Endothelial cell (in vitro differentiated cells): ENCODE results near the gene CFI. TPM values are rescaled to one million over a fixed set of nuclear protein-coding genes. Genes with fewer than 3 reads are reported as not detected.

Source experiments
- DNase-seq: peaks from one replicate; pipeline ENCODE4 v3.0.0; 2021; ENCODE audit warnings: low spot score
- H3K27ac Mint-ChIP-seq: one replicate; pipeline ENCODE4 v1.8.0; 2021; ENCODE audit warnings: mixed read lengths, inconsistent platforms; ENCODE audit not compliant: unreplicated experiment
- H3K27me3 Mint-ChIP-seq: one replicate; pipeline ENCODE4 v1.8.0; 2021; ENCODE audit warnings: mild to moderate bottlenecking, moderate library complexity, mixed read lengths, inconsistent platforms; ENCODE audit not compliant: unreplicated experiment
- H3K36me3 Mint-ChIP-seq: one replicate; pipeline ENCODE4 v1.8.0; 2021; ENCODE audit warnings: mild to moderate bottlenecking, low read depth, mixed read lengths, inconsistent platforms; ENCODE audit not compliant: unreplicated experiment
- H3K4me1 Mint-ChIP-seq: one replicate; pipeline ENCODE4 v1.8.0; 2021; ENCODE audit warnings: mild to moderate bottlenecking, mixed read lengths, inconsistent platforms; ENCODE audit not compliant: unreplicated experiment
- H3K4me3 Mint-ChIP-seq: one replicate; pipeline ENCODE4 v1.8.0; 2021; ENCODE audit warnings: mild to moderate bottlenecking, mixed read lengths, inconsistent platforms; ENCODE audit not compliant: unreplicated experiment
- H3K9me3 Mint-ChIP-seq: one replicate; pipeline ENCODE4 v1.8.0; 2021; ENCODE audit warnings: mixed read lengths, inconsistent platforms; ENCODE audit not compliant: unreplicated experiment
- CTCF ChIP-seq: fragments of 200-600 bp; sonication (generic); IDR thresholded peaks from one replicate; pipeline ENCODE4 v1.5.0; 2021; ENCODE audit warnings: antibody characterized with exemption; ENCODE audit not compliant: unreplicated experiment
- long read RNA-seq: library from polyadenylated mRNA; unstranded; transcript quantifications from one replicate; pipeline ENCODE4 v2.0.0, GENCODE V29; 2020; ENCODE audit not compliant: unreplicated experiment
- total RNA-seq: library from RNA; stranded (reverse); fragmentation: NEBNext Ultra II Directional; extraction: Animal tissue kit (Norgen Biotek cat#: 25700); gene quantifications from one replicate; pipeline ENCODE4 v1.2.1, GENCODE V29; 2021; ENCODE audit not compliant: unreplicated experiment

The CFI gene
- total RNA-seq = 2.6 TPM
- long read RNA-seq = 0 reads

GRCh38 chr4:109801895-109802319 is at the start of gene CFI:
Gene CFI (minus strand): TSS chr4:109801999. CDS start chr4:109801971, 28 bp downstream.
- DNase-seq = no peak
- Mint-ChIP-seq H3K4me1 (peaks cover 3% of the 10 kb centered on the region), H3K36me3 (no peaks in the 10 kb centered on the region), H3K9me3 (no peaks in the 10 kb centered on the region), H3K27me3 (no peaks in the 10 kb centered on the region), H3K4me3 (no peak within 1 kb of the TSS), H3K27ac (no peak within 1 kb of the TSS)
- TF ChIP-seq CTCF = no peak

- peaks cover 11% of the 10 kb centered on the region for H3K36me3 Mint-ChIP-seq
- no peak for DNase-seq
- peaks cover 2% of the 10 kb centered on the region for H3K27me3 Mint-ChIP-seq
- peaks cover 16% of the 10 kb centered on the region for H3K4me1 Mint-ChIP-seq
- H3K4me3 Mint-ChIP-seq = no peak overlapping the region
- H3K27ac Mint-ChIP-seq = no peak overlapping the region
- H3K9me3 Mint-ChIP-seq = no peaks in the 10 kb centered on the region
- no peak for TF ChIP-seq CTCF
Measured at GRCh38 chr4:109850601-109851000, 48.8 kb upstream of the CFI start.

- DNase-seq = no peak
- H3K9me3 Mint-ChIP-seq = no peaks in the 10 kb centered on the region
- H3K27me3 Mint-ChIP-seq = peaks cover 2% of the 10 kb centered on the region
- peaks cover 8% of the 10 kb centered on the region for H3K36me3 Mint-ChIP-seq
- H3K4me3 Mint-ChIP-seq = no peak overlapping the region
- TF ChIP-seq CTCF = no peak
- no peak overlapping the region for H3K27ac Mint-ChIP-seq
- peaks cover 20% of the 10 kb centered on the region for H3K4me1 Mint-ChIP-seq
Measured at GRCh38 chr4:109848501-109848900, 46.7 kb upstream of the CFI start.

GRCh38 chr4:109847896-109848442 is 46.2 kb upstream of the CFI start, which contains the start of gene LRIT3:
Gene LRIT3 (plus strand): TSS chr4:109848107. CDS start chr4:109848202, 95 bp downstream.
- Mint-ChIP-seq H3K4me1 (peaks cover 20% of the 10 kb centered on the region), H3K27ac (peak within 1 kb of the TSS; percentile 84), H3K9me3 (no peaks in the 10 kb centered on the region), H3K36me3 (peaks cover 4% of the 10 kb centered on the region), H3K4me3 (no peak within 1 kb of the TSS), H3K27me3 (peaks cover 2% of the 10 kb centered on the region)
- no peak for DNase-seq
- TF ChIP-seq CTCF = no peak

GRCh38 chr4:109846395-109847098 is 44.7 kb upstream of the CFI start:
- Mint-ChIP-seq H3K4me1 (peaks cover 20% of the 10 kb centered on the region), H3K4me3 (no peak overlapping the region), H3K27me3 (no peaks in the 10 kb centered on the region), H3K9me3 (no peaks in the 10 kb centered on the region), H3K27ac (peak overlapping the region; percentile 84), H3K36me3 (no peaks in the 10 kb centered on the region)
- TF ChIP-seq CTCF = no peak
- DNase-seq = no peak
